Fibroblast of lung (primary cell): Measurements from ENCODE around the gene KIF6.

Experiments used
- EZH2 ChIP-seq: IDR thresholded peaks from 2 replicates; pipeline ENCODE4 v1.5.1; 2012; ENCODE audit warnings: low read length, control low read depth, mild to moderate bottlenecking; ENCODE audit errors: missing control alignments
- TF ChIP-seq, protein P1 (sequence below), 2 donors: IDR thresholded peaks in 1 of 2; conservative IDR thresholded peaks in 1 of 2; 1 replicate in 1 of 2; 2 replicates in 1 of 2; pipeline ENCODE4 v1.5.1; 2011 to 2012; ENCODE audit warnings: low read length in 2 of 2, control low read depth in 1 of 2, inconsistent platforms in 1 of 2, low read depth in 1 of 2, mild to moderate bottlenecking in 1 of 2

DNA sequence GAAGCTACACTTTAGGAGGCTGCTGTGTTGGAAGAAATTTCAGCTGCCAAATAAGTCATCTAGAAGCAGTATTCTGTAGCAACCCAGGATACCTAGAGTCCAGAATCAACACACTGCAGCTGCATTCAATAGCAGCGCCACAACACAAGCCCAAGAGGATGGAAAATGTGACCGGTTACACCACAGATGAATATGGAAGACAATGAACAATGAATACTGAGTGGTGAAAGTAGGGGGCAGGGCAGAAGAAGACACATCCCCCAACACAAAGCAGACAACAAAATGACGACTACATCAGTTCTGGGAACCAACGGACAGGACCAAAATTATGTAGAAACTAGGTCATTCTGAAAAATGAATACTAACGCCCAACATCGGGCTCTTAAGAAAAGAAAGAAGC, 38.2 kb downstream of the KIF6 start:
- TF ChIP-seq, protein P1, sequence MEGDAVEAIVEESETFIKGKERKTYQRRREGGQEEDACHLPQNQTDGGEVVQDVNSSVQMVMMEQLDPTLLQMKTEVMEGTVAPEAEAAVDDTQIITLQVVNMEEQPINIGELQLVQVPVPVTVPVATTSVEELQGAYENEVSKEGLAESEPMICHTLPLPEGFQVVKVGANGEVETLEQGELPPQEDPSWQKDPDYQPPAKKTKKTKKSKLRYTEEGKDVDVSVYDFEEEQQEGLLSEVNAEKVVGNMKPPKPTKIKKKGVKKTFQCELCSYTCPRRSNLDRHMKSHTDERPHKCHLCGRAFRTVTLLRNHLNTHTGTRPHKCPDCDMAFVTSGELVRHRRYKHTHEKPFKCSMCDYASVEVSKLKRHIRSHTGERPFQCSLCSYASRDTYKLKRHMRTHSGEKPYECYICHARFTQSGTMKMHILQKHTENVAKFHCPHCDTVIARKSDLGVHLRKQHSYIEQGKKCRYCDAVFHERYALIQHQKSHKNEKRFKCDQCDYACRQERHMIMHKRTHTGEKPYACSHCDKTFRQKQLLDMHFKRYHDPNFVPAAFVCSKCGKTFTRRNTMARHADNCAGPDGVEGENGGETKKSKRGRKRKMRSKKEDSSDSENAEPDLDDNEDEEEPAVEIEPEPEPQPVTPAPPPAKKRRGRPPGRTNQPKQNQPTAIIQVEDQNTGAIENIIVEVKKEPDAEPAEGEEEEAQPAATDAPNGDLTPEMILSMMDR (conservative IDR thresholded peaks at IDR 0.05 in 1 of 2, IDR thresholded peaks at IDR 0.05 in 1 of 2; ENCODE audit: low read depth in 1 of 2, low read length in 2 of 2), result no peak
- TF ChIP-seq EZH2, result no peak
